SH-SY5Y (cell line): Measurements from ENCODE around the gene SVEP1.
A peak's percentile ranks its signal among the peaks of the same experiment; 100 is the strongest.

ENCODE experiments used
- GATA2 ChIP-seq: IDR thresholded peaks from 2 replicates; pipeline ENCODE4 v1.6.1; 2011; ENCODE audit warnings: mild to moderate bottlenecking, low read depth, low read length
- GATA3 ChIP-seq: IDR thresholded peaks from 2 replicates; pipeline ENCODE4 v1.6.1; 2011; ENCODE audit warnings: low read depth, mild to moderate bottlenecking, low read length, moderate library complexity

SVEP1 gene

GRCh38 chr9:110591526-110591925 lies 12.0 kb upstream of the SVEP1 start:
- TF ChIP-seq GATA2: no peak
- no peak for TF ChIP-seq GATA3

DNA sequence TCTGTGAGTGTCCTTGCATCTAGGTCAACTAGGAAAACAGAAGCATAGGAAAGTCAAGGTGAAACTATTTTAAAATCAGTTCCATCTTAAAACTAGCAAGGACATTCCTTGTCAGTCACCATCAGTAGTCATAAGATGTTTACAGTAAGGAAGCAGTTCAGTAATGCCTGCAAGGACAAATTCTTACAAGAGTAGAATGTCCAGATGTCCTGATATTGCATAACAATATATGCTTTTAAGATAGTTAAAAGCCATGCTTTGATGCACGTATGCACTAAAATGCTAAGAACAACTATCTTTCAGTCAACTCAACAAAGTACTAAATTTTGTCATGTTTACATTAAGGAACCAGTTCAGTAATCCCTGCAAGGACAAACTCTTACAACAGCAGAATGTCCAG lies 11.3 kb upstream of the SVEP1 start:
- no peak for TF ChIP-seq GATA3
- TF ChIP-seq GATA2: no peak

DNA sequence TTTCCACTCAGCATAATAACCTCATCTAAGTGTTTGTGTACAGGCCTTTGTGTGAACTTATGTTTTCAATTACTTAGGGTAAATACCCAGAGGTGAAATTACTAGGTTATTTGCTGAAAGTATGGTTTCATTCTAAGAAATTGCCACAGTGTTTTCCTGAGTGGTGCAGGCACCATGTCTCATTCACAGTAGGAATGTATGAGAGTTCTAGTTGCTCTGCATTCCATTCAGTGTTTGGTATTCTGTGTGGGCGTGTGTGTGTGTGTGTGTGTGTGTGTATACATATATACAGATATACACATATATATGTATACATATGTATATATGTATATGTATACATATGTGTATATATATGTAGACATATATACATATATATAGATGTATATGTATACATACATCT lies 8.8 kb upstream of the SVEP1 start:
- TF ChIP-seq GATA2 (no peak), GATA3 (no peak)

DNA sequence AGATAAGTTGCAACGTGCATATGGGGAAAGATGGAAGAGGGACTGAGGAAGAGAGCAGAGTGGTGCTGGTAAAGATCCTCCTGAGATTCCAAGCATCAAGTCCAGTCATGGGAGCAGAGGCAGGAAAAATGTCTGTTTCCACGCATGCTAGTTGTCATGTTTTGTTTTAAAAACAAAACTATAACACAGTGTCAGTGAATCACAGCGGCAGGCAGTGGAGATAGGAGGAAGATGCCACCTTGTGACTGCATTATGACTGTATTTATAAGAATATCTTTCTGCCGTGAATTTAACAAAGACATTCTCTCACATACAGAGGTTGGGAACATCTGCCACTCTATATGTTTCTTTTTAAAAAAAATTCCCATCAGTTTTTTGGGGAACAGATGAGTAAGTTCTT lies 3.7 kb upstream of the SVEP1 start:
- no peak for TF ChIP-seq GATA3
- no peak for TF ChIP-seq GATA2

DNA sequence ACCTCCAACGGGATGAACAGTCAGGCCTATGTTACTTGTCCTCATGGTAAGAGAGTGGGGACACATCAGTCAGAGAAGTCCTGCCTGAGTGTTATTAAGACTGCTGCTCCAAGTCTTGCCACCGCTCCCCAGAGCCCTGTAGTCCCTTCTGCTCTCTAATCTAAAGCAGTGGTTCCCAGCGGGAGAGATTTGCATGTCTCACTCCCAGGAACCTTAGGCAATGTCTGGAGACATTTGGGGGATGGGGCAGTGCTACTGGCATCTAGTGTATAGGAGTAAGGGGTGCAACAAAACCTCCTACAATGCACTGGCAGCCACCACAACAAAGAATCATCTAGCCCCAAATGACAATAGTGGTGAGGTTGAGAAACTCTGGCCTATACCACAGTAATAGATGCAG lies 2.6 kb upstream of the SVEP1 start:
- TF ChIP-seq GATA3: no peak
- no peak for TF ChIP-seq GATA2

GRCh38 chr9:110580850-110581249 lies 1.3 kb upstream of the SVEP1 start:
- TF ChIP-seq GATA3: no peak
- TF ChIP-seq GATA2: no peak

DNA sequence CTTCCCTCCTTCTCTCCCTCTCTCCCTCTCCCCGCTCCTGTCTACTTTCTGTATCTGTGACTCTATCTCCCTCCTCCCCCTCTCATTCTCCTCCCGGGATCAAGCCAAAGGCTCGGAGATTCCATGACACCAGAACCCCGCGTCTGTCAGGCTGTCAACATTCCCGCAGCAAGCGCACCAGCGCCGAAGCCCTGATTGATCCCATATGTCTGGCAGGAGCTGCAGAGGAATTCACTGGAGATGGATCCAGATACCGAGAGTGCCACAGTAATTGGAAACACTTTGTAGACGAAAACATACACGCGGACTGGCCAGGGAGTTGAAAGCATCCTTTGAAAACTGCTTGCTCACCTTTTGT lies 300 bp upstream of the SVEP1 start:
- TF ChIP-seq GATA2 (peak; percentile 93), GATA3 (peak; percentile 71)

- TF ChIP-seq GATA3: no peak
- no peak for TF ChIP-seq GATA2
These were observed 937 bp downstream of the SVEP1 start for GRCh38 chr9:110578575-110579033.

DNA sequence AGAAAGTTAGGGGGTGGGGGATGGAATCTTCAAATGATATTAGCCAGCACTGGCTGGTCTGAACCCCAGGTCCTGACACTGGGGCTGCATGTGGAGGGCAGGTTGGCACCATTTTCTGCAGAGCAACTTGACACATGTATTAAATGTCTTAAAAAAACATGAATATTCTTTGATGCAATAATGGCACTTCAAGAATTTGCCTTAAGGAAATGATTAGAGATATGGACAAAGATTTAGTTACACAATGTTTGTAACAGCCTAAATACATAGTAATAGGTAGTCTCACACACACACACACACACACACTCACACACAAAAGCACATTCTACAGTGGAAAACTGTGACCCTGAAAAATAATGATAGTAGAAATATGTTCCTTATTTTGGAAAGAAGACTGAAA lies 3.6 kb downstream of the SVEP1 start:
- no peak for TF ChIP-seq GATA3
- no peak for TF ChIP-seq GATA2

GRCh38 chr9:110575169-110575568 lies 4.4 kb downstream of the SVEP1 start:
- TF ChIP-seq GATA2: no peak

- TF ChIP-seq GATA2 (no peak), GATA3 (no peak)
These were observed 6.2 kb downstream of the SVEP1 start for GRCh38 chr9:110573305-110573704.

DNA sequence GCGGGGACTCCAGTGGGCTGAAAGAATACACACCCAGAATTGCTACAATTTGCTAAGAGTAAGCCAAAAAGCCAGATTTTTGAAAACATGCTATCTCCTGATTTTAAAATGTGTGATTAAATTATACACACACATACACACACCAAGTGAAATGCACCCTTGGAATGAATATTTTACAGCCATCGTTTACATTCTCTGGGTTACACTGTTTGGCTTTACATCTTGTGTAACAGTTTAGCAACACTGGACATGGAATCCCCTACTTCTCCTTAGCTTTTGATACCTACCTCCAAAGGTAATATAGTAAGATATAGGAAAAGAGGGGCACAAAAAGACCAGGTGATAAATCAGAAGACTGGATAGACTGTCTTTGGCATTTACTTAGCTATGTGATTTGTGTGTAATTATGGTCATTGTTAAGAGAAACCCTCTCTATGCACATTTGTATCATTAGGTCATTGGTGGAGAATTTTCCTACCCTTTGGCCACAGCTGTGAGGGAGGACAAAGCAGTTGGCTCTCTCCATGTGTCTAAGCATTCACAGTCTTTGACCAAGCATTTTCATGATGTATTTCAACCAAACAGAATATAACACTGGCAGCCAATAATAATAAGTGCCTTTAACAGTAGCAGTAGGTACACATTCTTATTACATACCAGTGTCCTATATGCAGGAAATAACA lies 7.6 kb downstream of the SVEP1 start:
- TF ChIP-seq GATA3 (no peak), GATA2 (no peak)

DNA sequence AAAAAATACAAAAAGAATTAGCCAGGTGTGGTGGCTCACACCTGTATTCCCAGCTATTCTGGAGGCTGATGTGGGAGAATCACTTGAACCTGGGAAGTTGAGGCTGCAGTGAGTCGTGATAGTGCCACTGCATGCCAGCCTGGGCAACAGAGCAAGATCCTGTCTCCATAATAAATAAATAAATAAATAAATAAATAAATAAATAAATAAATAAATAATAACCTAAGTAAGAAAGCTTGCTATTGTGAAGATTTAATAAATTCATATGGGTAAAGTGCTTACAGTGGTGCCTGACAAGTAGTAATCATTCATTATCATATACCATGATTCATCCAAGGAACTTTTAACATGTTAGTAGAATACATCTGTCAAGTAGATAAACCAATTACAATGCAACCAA lies 13.4 kb downstream of the SVEP1 start:
- TF ChIP-seq GATA3 (no peak), GATA2 (no peak)

GRCh38 chr9:110561826-110562225 lies 17.7 kb downstream of the SVEP1 start:
- TF ChIP-seq GATA3 (no peak), GATA2 (no peak)

DNA sequence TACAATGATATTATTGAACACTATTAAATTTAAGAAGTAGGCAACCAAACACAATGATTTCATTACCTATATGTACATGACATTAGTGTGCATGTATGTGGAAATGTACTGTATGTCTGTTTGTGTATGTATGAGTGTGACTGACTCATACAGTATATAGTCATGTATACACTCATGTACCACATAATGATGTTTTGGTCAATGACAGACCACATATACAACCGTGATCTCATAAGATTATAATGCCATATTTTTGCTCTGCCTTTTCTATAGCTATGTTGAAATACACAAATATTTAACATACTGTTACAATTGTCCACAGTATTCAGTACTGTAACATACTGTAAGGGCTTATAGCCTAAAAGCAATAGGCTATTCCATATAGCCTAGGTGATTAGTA lies 19.7 kb downstream of the SVEP1 start:
- TF ChIP-seq GATA3 (no peak), GATA2 (no peak)
